Activated CD8-positive, alpha-beta T cell treated with anti-CD3 and anti-CD28 coated beads for 36 hours (primary cell): ENCODE results near the gene ZNF576. TPM values are rescaled to one million over a fixed set of nuclear protein-coding genes. Genes with fewer than 3 reads are reported as not detected.

ENCODE experiments used
- ATAC-seq: fragments of 200-7000 bp; cut with Tn5 transposase; one replicate; pipeline ENCODE4 v1.10.0; 2021; ENCODE audit warnings: mild to moderate bottlenecking, moderate library complexity
- CTCF ChIA-PET: fragments of 350-600 bp; sonication (Branson Sonifier 250); formaldehyde crosslinking; loops from one replicate; lab custom pipeline; 2021; ENCODE audit warnings: antibody characterized with exemption; lab: Charles Lee
- POLR2A ChIA-PET: fragments of 350-600 bp; sonication (Branson Sonifier 250); formaldehyde crosslinking; loops from one replicate; lab custom pipeline; 2021; ENCODE audit warnings: antibody characterized with exemption; lab: Charles Lee
- DNase-seq: peaks from one replicate; pipeline ENCODE4 v3.0.0-alpha.2; 2020
- H3K27ac Mint-ChIP-seq: one replicate; pipeline ENCODE4 v1.8.0; 2021; ENCODE audit warnings: mild to moderate bottlenecking, mixed read lengths
- H3K27me3 Mint-ChIP-seq: one replicate; pipeline ENCODE4 v1.8.0; 2021; ENCODE audit warnings: mixed read lengths
- H3K36me3 Mint-ChIP-seq: one replicate; pipeline ENCODE4 v1.8.0; 2021; ENCODE audit warnings: low read depth, mixed read lengths
- H3K4me1 Mint-ChIP-seq: one replicate; pipeline ENCODE4 v1.8.0; 2021; ENCODE audit warnings: low read depth, mixed read lengths
- H3K4me3 Mint-ChIP-seq: one replicate; pipeline ENCODE4 v1.8.0; 2021; ENCODE audit warnings: mild to moderate bottlenecking, moderate library complexity, mixed read lengths
- H3K9me3 Mint-ChIP-seq: one replicate; pipeline ENCODE4 v1.8.0; 2021; ENCODE audit warnings: mixed read lengths
- CTCF ChIP-seq: fragments of 200-600 bp; IDR thresholded peaks from one replicate; pipeline ENCODE4 v1.8.0; 2022; ENCODE audit warnings: antibody characterized with exemption, mild to moderate bottlenecking
- intact Hi-C: fragments of 100-400 bp; cut with micrococcal nuclease; formaldehyde crosslinking; loops from one replicate; pipeline ENCODE4 v1.10.0; 2022
- total RNA-seq, 2 experiments: library from RNA; stranded (reverse); gene quantifications; one replicate each; pipeline ENCODE4 v1.2.3, GENCODE V29; 2021

Gene ZNF576
- total RNA-seq, 2 experiments from 2014 or later, result 8.8 to 12.2 TPM

- H3K9me3 Mint-ChIP-seq, result no peaks in the 10 kb centered on the region
- no peak overlapping the region for H3K4me3 Mint-ChIP-seq
- H3K27ac Mint-ChIP-seq, result peak overlapping the region; percentile 55
- H3K27me3 Mint-ChIP-seq, result no peaks in the 10 kb centered on the region
- intact Hi-C loops, result no loop called here
- peaks cover 16% of the 10 kb centered on the region for H3K4me1 Mint-ChIP-seq
- ATAC-seq (no peak), DNase-seq (no peak)
- CTCF ChIA-PET, result interaction anchor here (1.4 to 12.2 kb wide), 3 partner anchors 14 to 53 kb away, joined by 5 to 188 read pairs (median 5); partner anchors contain the start of genes PINLYP and XRCC1
- H3K36me3 Mint-ChIP-seq, result peaks cover 32% of the 10 kb centered on the region
- POLR2A ChIA-PET, result interaction anchor here (0.9 to 1.7 kb wide), 2 partner anchors 9 to 14 kb away, joined by 3 to 5 read pairs; partner anchors contain the start of gene XRCC1
- TF ChIP-seq CTCF, result no peak
Observed at GRCh38 chr19:43589277-43589676, 7.1 kb upstream of the ZNF576 start.

DNA sequence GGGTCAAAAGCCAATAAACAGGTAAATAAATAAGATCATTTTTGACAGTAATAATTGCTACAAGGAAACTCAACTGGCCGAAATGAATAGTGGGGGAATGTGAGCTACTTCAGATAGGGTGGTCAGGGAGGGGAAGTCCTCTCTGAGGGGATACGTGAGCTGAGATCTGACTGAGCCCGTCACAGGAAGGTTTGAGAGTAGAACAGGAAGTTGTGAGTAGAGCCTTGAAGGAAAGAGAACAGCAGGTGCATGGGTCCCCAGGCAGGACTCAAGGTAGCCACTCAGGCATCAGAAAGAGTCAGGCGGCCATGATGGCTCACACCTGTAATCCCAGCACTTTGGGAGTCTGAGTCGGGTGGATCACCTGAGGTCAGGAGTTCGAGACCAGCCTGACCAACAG lies 6.7 kb upstream of the ZNF576 start:
- peaks cover 32% of the 10 kb centered on the region for H3K36me3 Mint-ChIP-seq
- peak overlapping the region; percentile 55 for H3K27ac Mint-ChIP-seq
- no peak for TF ChIP-seq CTCF
- no peaks in the 10 kb centered on the region for H3K9me3 Mint-ChIP-seq
- DNase-seq (peak; percentile 17), ATAC-seq (peak; percentile 43)
- ChIA-PET POLR2A (interaction anchor here (0.9 kb wide), 1 partner anchor 9 kb away, joined by 3 read pairs; no protein-coding TSS in a partner anchor), CTCF (interaction anchor here (1.4 to 12.2 kb wide), 3 partner anchors 14 to 54 kb away, joined by 5 to 188 read pairs (median 5); partner anchors contain the start of genes PINLYP and XRCC1)
- H3K27me3 Mint-ChIP-seq, result no peaks in the 10 kb centered on the region
- intact Hi-C loops, result loop anchor here (10.0 kb wide), 1 partner anchor 55 kb away; the partner anchor contains the start of gene ZNF575
- no peak overlapping the region for H3K4me3 Mint-ChIP-seq
- H3K4me1 Mint-ChIP-seq, result peaks cover 15% of the 10 kb centered on the region

DNA sequence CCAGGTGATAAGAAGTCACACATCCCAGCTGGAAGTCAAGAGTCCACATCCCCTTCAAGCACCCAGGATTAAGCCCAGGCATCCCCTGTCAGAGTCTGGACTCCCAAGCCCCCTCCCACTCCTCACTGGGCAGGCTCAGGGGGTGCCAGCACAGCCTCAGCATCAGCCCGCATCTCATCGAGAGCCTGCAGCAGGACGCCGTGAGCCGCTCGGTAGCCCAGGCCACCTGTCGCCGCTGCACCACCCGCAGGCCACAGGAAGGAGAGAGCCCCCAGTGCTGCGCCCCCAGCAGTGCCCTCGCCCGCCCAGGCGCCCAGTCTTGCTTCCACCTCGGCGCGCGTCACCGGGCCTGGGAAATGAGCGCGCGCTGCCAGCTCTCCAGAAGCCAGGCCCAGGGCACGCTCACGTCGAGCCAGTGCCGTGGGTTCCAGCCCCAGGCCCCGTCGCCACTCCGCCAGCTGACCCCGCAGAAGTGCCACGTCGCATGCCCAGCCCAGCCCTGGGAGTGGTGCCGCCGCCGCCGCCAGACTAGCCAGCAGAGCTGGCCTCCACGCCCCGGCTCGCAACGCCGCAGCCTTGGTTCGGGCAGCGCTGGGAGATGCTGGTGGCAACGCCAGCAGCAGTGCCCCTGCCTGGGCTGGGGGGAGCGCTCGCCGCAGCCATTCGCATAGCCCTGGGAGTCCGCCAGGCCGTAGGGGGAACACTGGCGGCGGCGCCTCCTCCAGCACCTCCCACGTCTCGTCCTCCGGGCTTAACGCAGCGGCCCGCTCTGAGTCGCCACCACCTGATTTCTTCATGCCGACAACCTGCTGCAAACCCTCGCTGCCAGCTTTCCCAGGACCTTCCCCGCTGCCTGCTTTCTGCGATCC lies 4.3 kb upstream of the ZNF576 start:
- ATAC-seq (no peak), DNase-seq (no peak)
- intact Hi-C loops, result loop anchor here (10.0 kb wide), 1 partner anchor 57 kb away; the partner anchor contains the start of gene ZNF575
- H3K4me3 Mint-ChIP-seq, result no peak overlapping the region
- no peak for TF ChIP-seq CTCF
- ChIA-PET POLR2A (interaction anchor here (0.6 to 1.4 kb wide), 2 partner anchors 11 to 21 kb away, joined by 3 read pairs; no protein-coding TSS in a partner anchor), CTCF (interaction anchor here (12.2 kb wide), 1 partner anchor 36 kb away, joined by 188 read pairs; no protein-coding TSS in a partner anchor)
- no peak overlapping the region for H3K27ac Mint-ChIP-seq
- H3K9me3 Mint-ChIP-seq, result no peaks in the 10 kb centered on the region
- H3K27me3 Mint-ChIP-seq, result no peaks in the 10 kb centered on the region
- H3K4me1 Mint-ChIP-seq, result peaks cover 15% of the 10 kb centered on the region
- H3K36me3 Mint-ChIP-seq, result peaks cover 23% of the 10 kb centered on the region

DNA sequence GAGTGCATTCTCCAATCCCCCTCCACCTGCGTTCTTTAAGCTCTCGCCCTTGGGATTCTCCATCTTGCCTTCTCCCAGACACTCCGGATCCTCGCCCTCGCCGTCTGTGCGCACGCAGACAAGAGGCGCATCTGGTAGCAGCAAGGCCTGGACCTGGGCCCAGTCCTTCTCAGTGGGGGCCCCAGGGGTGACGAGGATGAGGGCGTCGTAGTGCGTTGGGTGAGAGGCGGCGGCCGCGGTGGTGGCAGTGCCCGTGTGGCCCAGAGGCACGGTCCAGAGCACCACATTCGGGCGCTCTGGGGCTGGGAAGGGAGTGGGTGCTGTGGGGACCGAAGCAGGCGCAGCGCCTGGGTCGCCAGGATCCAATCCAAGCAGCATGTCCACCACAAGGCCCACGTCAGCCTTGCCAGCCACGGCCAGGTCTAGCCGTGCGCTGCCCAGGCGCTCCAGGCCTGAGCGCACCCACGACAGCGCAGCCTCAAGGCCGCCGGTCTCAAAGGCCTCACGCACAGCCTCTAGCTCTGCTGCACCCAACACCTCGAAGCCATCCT lies 3.5 kb upstream of the ZNF576 start:
- Mint-ChIP-seq H3K4me1 (peaks cover 22% of the 10 kb centered on the region), H3K4me3 (no peak overlapping the region), H3K36me3 (peaks cover 25% of the 10 kb centered on the region), H3K9me3 (no peaks in the 10 kb centered on the region), H3K27me3 (no peaks in the 10 kb centered on the region), H3K27ac (no peak overlapping the region)
- ChIA-PET CTCF (interaction anchor here (1.0 to 12.2 kb wide), 5 partner anchors 17 to 145 kb away, joined by 4 to 188 read pairs (median 62); partner anchors contain the start of genes PINLYP, XRCC1 and ZNF575), POLR2A (interaction anchor here (1.4 kb wide), 1 partner anchor 22 kb away, joined by 3 read pairs; no protein-coding TSS in a partner anchor)
- ATAC-seq (no peak), DNase-seq (no peak)
- intact Hi-C loops, result loop anchor here (10.0 kb wide), 1 partner anchor 58 kb away; the partner anchor contains the start of gene ZNF575
- no peak for TF ChIP-seq CTCF
